GM23248 (cell line): Measurements from ENCODE around the gene IGF2BP2.

Experiments used
- EZH2 ChIP-seq: fragments of 200-600 bp; sonication (generic); IDR thresholded peaks from 2 replicates; pipeline ENCODE4 v1.6.1; 2018; ENCODE audit warnings: antibody characterized with exemption, mild to moderate bottlenecking; ENCODE audit not compliant: insufficient read depth, poor library complexity, severe bottlenecking
- EZH2phosphoT487 ChIP-seq: fragments of 200-600 bp; sonication (generic); IDR thresholded peaks from 2 replicates; pipeline ENCODE4 v1.6.1; 2018; ENCODE audit warnings: antibody characterized with exemption, moderate library complexity, mild to moderate bottlenecking, low read depth; ENCODE audit not compliant: insufficient read depth

DNA sequence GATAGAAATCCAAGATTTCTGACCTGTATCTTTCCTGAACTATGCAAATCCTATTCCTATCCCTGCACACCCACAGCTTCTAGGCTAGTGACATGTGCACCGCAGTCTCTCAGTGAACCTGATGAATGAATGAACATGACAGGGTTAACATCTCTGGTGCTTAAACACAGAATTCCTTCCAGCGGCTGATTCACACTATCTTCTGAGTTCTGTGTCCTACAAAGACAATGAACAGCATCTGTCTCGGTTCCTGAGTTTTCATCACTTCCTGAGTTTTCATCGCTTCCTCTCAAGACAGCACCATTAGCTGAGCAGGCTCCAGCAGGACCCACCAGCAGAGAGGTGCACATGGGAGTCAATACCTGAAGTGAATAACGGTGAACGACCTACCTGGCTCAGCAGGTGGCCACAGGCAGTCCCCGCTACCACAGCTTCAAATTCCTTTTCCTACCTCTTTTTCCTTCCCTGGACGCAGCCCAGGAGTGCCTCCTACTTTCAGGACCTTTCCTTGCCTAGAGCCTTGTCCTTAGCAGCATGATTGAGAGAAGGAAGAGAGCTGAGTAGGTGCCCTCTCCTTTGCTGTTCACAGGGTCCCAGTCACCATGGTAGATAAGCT lies 113.5 kb downstream of the IGF2BP2 start:
- TF ChIP-seq EZH2 (no peak), EZH2phosphoT487 (no peak)
